Hepatocyte (in vitro differentiated cells): Measurements from ENCODE around the gene ZNF438.

Experiments
- CTCF ChIP-seq: fragments of 200-600 bp; sonication (generic); IDR thresholded peaks from 2 replicates; pipeline ENCODE4 v1.5.1; 2016; ENCODE audit warnings: antibody characterized with exemption, mild to moderate bottlenecking; ENCODE audit not compliant: poor library complexity
- EZH2 ChIP-seq: fragments of 200-600 bp; sonication (generic); IDR thresholded peaks from 2 replicates; pipeline ENCODE4 v1.6.1; 2016; ENCODE audit warnings: antibody characterized with exemption, mild to moderate bottlenecking, borderline replicate concordance
- EZH2phosphoT487 ChIP-seq: fragments of 200-600 bp; sonication (generic); IDR thresholded peaks from one replicate; pipeline ENCODE4 v1.6.1; 2018; ENCODE audit warnings: antibody characterized with exemption, mild to moderate bottlenecking, low read depth, moderate library complexity; ENCODE audit not compliant: unreplicated experiment, severe bottlenecking

- no peak for TF ChIP-seq CTCF
- no peak for TF ChIP-seq EZH2phosphoT487
- no peak for TF ChIP-seq EZH2
Observed at GRCh38 chr10:30865141-30865926, 166.3 kb downstream of the ZNF438 start.
